C4-2B (cell line): ENCODE data around the gene CD209.
"Not testable (repeated sequence)": the region's sequence is repeated elsewhere in the genome, so short reads cannot be mapped to it uniquely, and the experiment has no call there.

Experiments
- H3K27ac ChIP-seq: fragments of 450-650 bp; 2 replicates; pipeline ENCODE4 v1.5.1; 2017
- ZFX ChIP-seq: fragments of 450-650 bp; IDR thresholded peaks from 2 replicates; pipeline ENCODE4 v1.6.1; 2017
- TF ChIP-seq, protein P1 (sequence below): fragments of 450-650 bp; conservative IDR thresholded peaks from 2 replicates; pipeline ENCODE4 v1.5.1; 2017; ENCODE audit warnings: mild to moderate bottlenecking

Gene CD209

DNA sequence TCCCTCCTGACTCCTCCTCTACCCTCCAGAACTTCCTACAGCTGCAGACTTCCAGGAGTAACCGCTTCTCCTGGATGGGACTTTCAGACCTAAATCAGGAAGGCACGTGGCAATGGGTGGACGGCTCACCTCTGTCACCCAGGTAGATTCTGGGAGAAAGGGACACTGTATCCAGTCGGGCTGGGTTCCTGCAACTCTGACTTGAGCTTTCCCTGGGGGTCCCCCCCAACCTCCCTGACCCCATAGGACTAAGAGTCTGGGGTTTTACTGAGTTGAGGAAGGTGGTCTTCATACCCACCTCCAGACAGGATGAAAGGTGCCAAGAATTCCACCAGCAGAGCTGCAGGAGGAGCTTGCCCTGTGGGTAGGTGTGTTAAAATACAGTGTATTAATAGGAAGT is 20.2 kb upstream of the CD209 start:
- no peak overlapping the region for H3K27ac ChIP-seq
- TF ChIP-seq, protein P1, sequence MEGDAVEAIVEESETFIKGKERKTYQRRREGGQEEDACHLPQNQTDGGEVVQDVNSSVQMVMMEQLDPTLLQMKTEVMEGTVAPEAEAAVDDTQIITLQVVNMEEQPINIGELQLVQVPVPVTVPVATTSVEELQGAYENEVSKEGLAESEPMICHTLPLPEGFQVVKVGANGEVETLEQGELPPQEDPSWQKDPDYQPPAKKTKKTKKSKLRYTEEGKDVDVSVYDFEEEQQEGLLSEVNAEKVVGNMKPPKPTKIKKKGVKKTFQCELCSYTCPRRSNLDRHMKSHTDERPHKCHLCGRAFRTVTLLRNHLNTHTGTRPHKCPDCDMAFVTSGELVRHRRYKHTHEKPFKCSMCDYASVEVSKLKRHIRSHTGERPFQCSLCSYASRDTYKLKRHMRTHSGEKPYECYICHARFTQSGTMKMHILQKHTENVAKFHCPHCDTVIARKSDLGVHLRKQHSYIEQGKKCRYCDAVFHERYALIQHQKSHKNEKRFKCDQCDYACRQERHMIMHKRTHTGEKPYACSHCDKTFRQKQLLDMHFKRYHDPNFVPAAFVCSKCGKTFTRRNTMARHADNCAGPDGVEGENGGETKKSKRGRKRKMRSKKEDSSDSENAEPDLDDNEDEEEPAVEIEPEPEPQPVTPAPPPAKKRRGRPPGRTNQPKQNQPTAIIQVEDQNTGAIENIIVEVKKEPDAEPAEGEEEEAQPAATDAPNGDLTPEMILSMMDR, result no peak
- no peak for TF ChIP-seq ZFX

DNA sequence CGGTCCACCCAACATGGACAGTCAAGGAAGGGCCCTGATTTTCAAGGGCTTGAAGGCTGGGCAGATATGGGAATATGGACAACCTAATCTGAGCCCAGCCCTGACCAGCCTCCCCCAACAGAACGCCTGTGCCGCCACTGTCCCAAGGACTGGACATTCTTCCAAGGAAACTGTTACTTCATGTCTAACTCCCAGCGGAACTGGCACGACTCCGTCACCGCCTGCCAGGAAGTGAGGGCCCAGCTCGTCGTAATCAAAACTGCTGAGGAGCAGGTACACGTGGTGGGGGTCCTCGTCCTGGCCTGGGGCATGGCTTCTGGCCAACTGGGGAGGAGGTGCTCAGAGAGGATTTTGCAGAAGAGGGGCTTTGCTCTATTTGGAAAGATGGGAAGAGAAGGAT is 19.2 kb upstream of the CD209 start:
- no peak for TF ChIP-seq ZFX
- TF ChIP-seq, protein P1, result no peak
- H3K27ac ChIP-seq, result no peak overlapping the region

DNA sequence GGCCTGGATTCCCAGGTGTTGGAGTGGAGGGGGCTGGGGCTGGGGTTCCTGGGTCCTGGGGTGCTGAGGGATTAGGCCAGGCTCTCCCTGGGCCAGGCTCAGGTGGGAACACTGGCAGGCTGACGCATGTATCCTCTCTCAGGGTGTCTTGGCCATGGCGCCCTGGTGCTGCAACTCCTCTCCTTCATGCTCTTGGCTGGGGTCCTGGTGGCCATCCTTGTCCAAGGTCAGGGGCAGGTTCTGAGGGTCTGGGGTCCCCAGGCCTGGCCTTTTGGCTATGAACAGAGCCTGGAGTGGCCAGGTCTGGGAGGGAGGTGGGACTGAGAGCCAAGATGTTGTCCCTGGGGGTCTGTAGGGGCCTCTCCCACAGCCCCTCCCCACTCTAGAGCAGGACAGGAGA is 17.7 kb upstream of the CD209 start:
- not testable (repeated sequence) for H3K27ac ChIP-seq

DNA sequence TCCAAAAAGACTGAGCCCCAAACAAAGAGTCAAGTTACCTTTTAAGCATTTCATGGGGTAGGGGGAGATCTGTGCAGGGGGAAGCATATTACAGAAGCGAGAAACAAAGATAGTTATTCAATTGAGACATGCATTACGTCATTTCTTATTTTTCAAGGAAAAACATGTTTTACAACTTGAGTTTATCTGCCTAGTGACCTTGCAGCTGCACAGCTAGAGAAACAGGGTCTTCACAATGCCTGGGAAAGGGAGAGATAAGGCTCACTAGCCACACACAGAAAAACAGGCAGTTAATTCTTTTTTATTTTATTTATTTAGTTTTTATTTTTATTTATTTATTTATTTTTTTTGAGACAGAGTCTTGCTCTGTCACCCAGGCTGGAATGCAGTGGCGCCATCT is 16.8 kb upstream of the CD209 start:
- not testable (repeated sequence) for H3K27ac ChIP-seq

DNA sequence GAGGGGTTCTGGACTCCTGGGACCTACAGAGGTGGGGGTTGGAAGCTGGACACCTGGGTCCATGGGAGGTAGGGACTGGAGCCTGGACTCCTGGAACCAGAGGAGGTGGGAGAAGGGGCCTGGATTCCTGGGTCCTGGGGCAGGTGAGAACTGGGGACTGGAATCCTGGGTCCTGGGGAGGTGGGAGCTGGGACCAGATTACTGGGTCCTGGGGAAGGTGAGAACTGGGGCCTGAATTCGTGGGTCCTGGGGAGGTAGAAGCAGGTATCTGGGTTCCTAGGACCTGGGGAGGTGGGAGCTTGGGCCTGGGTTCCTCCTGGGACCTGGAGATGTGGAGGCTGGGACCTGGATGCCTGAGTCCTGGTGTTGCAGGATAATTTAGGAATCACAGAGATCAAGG is 16.4 kb upstream of the CD209 start:
- TF ChIP-seq, protein P1, result no peak
- no peak for TF ChIP-seq ZFX
- H3K27ac ChIP-seq, result no peak overlapping the region

DNA sequence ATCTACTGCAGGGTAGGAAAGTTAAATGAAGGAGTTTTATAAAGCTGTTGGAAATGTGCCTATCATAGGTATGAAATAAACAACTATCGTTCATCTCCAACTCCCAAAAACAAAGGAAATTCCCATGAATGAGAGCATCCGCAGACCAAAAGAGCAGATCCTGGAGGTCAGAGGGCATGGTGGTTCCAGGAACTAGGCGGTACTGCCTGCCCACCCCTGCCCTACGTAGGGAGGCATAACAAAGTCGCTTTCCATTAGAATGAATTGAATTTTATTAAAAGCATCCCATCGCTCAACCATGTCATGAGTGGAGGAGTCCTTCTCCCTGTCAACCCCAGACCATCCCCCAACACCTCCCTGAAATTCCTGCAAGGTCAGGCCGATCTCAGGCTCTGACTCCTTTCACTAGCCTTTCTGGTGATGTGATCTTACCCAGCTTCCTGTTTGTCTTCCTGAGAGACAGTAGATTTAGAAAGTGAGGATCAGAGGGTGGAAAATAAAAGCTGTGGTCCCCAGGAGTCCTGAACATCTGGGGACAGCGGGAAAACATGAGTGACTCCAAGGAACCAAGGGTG is 15.5 kb upstream of the CD209 start, which contains the start of gene CLEC4M:
Gene CLEC4M, plus strand, starts transcription at position 525 of the 575 bp plus-strand sequence. Its CDS starts 24 bp downstream, at position 549.
- TF ChIP-seq, protein P1, result no peak
- no peak for TF ChIP-seq ZFX
- H3K27ac ChIP-seq, result no peak within 1 kb of the TSS

DNA sequence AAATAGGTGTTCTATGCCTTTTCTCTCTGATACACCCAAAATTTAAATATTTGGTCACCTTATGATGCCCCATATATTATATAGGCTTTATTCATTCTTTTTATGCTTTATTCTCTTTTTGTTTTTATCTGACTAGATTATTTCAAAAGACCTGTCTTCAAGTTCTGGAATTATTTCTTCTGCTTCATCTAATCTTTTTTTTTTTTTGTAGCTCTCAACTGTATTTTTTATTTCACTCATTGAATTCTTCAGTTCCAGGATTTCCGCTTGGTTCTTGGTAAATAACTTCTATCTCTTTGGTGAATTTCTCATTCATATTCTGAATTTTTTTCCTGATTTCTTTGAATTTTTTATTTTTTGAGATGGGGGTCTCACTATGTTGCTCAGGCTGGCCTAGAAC is 11.8 kb upstream of the CD209 start:
- TF ChIP-seq, protein P1, result no peak
- TF ChIP-seq ZFX, result no peak
- H3K27ac ChIP-seq, result no peak overlapping the region

DNA sequence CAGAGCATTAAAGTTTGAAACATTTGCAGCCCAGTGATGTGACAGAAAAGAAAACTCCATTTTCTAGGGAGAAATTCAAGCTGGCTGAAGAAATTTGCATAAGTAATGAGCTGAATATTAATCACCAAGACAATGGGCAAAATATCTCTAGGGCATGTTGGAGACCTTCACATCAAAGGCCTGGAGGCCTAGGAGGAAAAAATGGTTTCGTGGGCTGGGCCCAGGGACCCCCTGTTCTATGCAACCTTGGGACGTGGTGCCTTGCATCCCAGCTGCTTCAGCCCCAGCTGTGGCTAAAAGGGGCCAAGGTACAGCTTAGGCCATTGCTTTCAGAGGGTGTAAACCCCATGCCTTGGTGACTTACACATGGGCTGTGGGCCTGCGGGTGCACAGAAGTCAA is 10.0 kb upstream of the CD209 start:
- no peak overlapping the region for H3K27ac ChIP-seq
- TF ChIP-seq, protein P1, result no peak
- TF ChIP-seq ZFX, result no peak
